ENCODE results near the gene DNER.

GRCh38 chr2:229543176-229543873 lies 171.0 kb downstream of the DNER start:
- TF ChIP-seq HIVEP1 (CRISPR knock-in tag; IDR thresholded peaks at IDR 0.05) (no peak), TARDBP (CRISPR knock-in tag; IDR thresholded peaks at IDR 0.05) (no peak), RORA (CRISPR knock-in tag; IDR thresholded peaks at IDR 0.05) (no peak), ZNF652 (CRISPR knock-in tag; IDR thresholded peaks at IDR 0.05; ENCODE audit: borderline replicate concordance, low read depth) (no peak), HDAC1 (CRISPR knock-in tag; IDR thresholded peaks at IDR 0.05) (no peak), ZNF792 (CRISPR knock-in tag; IDR thresholded peaks at IDR 0.05) (no peak), RFX5 (IDR thresholded peaks at IDR 0.05; ENCODE audit: low read depth, low read length) (no peak), EP300 (IDR thresholded peaks at IDR 0.05; ENCODE audit: low read depth in 2 of 2, low read length in 2 of 2) (no peak), EP300 (CRISPR knock-in tag; IDR thresholded peaks at IDR 0.05; ENCODE audit: borderline replicate concordance) (no peak), EZH2 (conservative IDR thresholded peaks at IDR 0.05; ENCODE audit: low read depth, low read length) (no peak), MIER2 (CRISPR knock-in tag; IDR thresholded peaks at IDR 0.05) (no peak)
- TF ChIP-seq, protein P1, sequence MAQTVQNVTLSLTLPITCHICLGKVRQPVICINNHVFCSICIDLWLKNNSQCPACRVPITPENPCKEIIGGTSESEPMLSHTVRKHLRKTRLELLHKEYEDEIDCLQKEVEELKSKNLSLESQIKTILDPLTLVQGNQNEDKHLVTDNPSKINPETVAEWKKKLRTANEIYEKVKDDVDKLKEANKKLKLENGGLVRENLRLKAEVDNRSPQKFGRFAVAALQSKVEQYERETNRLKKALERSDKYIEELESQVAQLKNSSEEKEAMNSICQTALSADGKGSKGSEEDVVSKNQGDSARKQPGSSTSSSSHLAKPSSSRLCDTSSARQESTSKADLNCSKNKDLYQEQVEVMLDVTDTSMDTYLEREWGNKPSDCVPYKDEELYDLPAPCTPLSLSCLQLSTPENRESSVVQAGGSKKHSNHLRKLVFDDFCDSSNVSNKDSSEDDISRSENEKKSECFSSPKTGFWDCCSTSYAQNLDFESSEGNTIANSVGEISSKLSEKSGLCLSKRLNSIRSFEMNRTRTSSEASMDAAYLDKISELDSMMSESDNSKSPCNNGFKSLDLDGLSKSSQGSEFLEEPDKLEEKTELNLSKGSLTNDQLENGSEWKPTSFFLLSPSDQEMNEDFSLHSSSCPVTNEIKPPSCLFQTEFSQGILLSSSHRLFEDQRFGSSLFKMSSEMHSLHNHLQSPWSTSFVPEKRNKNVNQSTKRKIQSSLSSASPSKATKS (CRISPR knock-in tag; IDR thresholded peaks at IDR 0.05), result no peak

All from HepG2 (cell line).